Measurements from ENCODE around the gene PURA.
"Not testable (repeated sequence)": the region's sequence is repeated elsewhere in the genome, so short reads cannot be mapped to it uniquely, and the experiment has no call there.

Gene PURA

GRCh38 chr5:140154710-140155381, 40.9 kb downstream of the PURA start:
- FAIRE-seq; DNase-seq (ENCODE audit: extremely low spot score, insufficient read length, low read depth): not testable (repeated sequence)

- peak; percentile 93 for FAIRE-seq
- peak; percentile 83 for DNase-seq (ENCODE audit: extremely low spot score, insufficient read length, low read depth)
Observed at GRCh38 chr5:140157032-140157781, 43.3 kb downstream of the PURA start.

- no peak for FAIRE-seq
- no peak for DNase-seq (ENCODE audit: extremely low spot score, insufficient read length, low read depth)
Observed at GRCh38 chr5:140159014-140159927, 45.4 kb downstream of the PURA start.

- no peak for FAIRE-seq
- DNase-seq (ENCODE audit: extremely low spot score, insufficient read length, low read depth): no peak
Observed at GRCh38 chr5:140162275-140162674, 48.4 kb downstream of the PURA start.

- no peak for FAIRE-seq
- no peak for DNase-seq (ENCODE audit: extremely low spot score, insufficient read length, low read depth)
Observed at GRCh38 chr5:140162781-140163180, 48.9 kb downstream of the PURA start.

GRCh38 chr5:140165101-140165922, 51.4 kb downstream of the PURA start:
- FAIRE-seq (no peak), DNase-seq (ENCODE audit: extremely low spot score, insufficient read length, low read depth) (no peak)

GRCh38 chr5:140165923-140166270, 52.0 kb downstream of the PURA start:
- FAIRE-seq (no peak), DNase-seq (ENCODE audit: extremely low spot score, insufficient read length, low read depth) (no peak)

GRCh38 chr5:140166911-140167310, 53.0 kb downstream of the PURA start:
- FAIRE-seq: no peak
- DNase-seq (ENCODE audit: extremely low spot score, insufficient read length, low read depth): no peak

- FAIRE-seq: no peak
Observed at GRCh38 chr5:140168371-140168770, 54.5 kb downstream of the PURA start.

GRCh38 chr5:140169410-140169809, 55.5 kb downstream of the PURA start:
- DNase-seq (ENCODE audit: extremely low spot score, insufficient read length, low read depth) (no peak), FAIRE-seq (peak; percentile 64)

More at GRCh38 chr5:140168371-140168770, 54.5 kb downstream of the PURA start:
- no peak for DNase-seq (ENCODE audit: extremely low spot score, insufficient read length, low read depth)

- DNase-seq (ENCODE audit: extremely low spot score, insufficient read length, low read depth): no peak
- FAIRE-seq: no peak
Observed at GRCh38 chr5:140172483-140172882, 58.6 kb downstream of the PURA start.

- no peak for DNase-seq (ENCODE audit: extremely low spot score, insufficient read length, low read depth)
- FAIRE-seq: no peak
Observed at GRCh38 chr5:140174014-140174413, 60.1 kb downstream of the PURA start.

GRCh38 chr5:140174465-140175366, 60.8 kb downstream of the PURA start, which contains the start of gene CYSTM1:
CYSTM1 (plus strand) TSS chr5:140175188; CDS start chr5:140194466, 19,278 bp downstream.
- peak; percentile 94 for FAIRE-seq

More at GRCh38 chr5:140174465-140175366, 60.8 kb downstream of the PURA start, which contains the start of gene CYSTM1:
- peak; percentile 94 for DNase-seq (ENCODE audit: extremely low spot score, insufficient read length, low read depth)
